DOHH2 (cell line): ENCODE measurements around the gene MET.

Experiments
- H3F3A ChIP-seq: fragments of 200-600 bp; sonication (generic), shearing (Covaris generic); 2 replicates; pipeline ENCODE4 v1.6.0; 2016; ENCODE audit warnings: antibody characterized with exemption, mild to moderate bottlenecking; ENCODE audit not compliant: control insufficient read depth, insufficient read depth
- H3K27ac ChIP-seq: fragments of 200-600 bp; sonication (generic); 2 replicates; pipeline ENCODE4 v1.5.1; 2014; ENCODE audit warnings: low read depth, mild to moderate bottlenecking, low read length, moderate library complexity
- H3K27me3 ChIP-seq: fragments of 200-600 bp; sonication (generic); 2 replicates; pipeline ENCODE4 v1.6.1; 2014; ENCODE audit warnings: mild to moderate bottlenecking, low read length, mixed read lengths; ENCODE audit not compliant: control insufficient read depth
- H3K36me3 ChIP-seq: fragments of 200-600 bp; sonication (generic); 2 replicates; pipeline ENCODE4 v1.6.1; 2014; ENCODE audit warnings: mild to moderate bottlenecking, low read length, moderate library complexity, mixed read lengths; ENCODE audit not compliant: control insufficient read depth
- H3K4me1 ChIP-seq: fragments of 200-600 bp; sonication (generic); 2 replicates; pipeline ENCODE4 v1.6.1; 2014; ENCODE audit warnings: mild to moderate bottlenecking, low read length, mixed read lengths; ENCODE audit not compliant: control insufficient read depth
- H3K4me2 ChIP-seq: fragments of 200-600 bp; sonication (generic); 2 replicates; pipeline ENCODE4 v1.6.0; 2014; ENCODE audit warnings: mild to moderate bottlenecking, low read length, moderate library complexity
- H3K4me3 ChIP-seq: fragments of 200-600 bp; sonication (generic); 2 replicates; pipeline ENCODE4 v1.5.1; 2014; ENCODE audit warnings: mild to moderate bottlenecking, low read length, mixed read lengths
- H3K79me2 ChIP-seq: fragments of 200-600 bp; sonication (generic); 2 replicates; pipeline ENCODE4 v1.6.1; 2014; ENCODE audit warnings: mild to moderate bottlenecking, low read length, mixed read lengths; ENCODE audit not compliant: control insufficient read depth
- H3K9me2 ChIP-seq: fragments of 200-600 bp; sonication (generic); replicated peaks from 2 replicates; pipeline ENCODE4 v1.6.1; 2014; ENCODE audit warnings: mild to moderate bottlenecking, low read length, mixed read lengths; ENCODE audit not compliant: control insufficient read depth
- H3K9me3 ChIP-seq: fragments of 200-600 bp; sonication (generic); 2 replicates; pipeline ENCODE4 v1.6.1; 2014; ENCODE audit warnings: antibody characterized with exemption, low read length, mixed read lengths; ENCODE audit not compliant: control insufficient read depth, insufficient read depth
- H4K20me1 ChIP-seq: fragments of 200-600 bp; sonication (generic); 2 replicates; pipeline ENCODE4 v1.6.0; 2014; ENCODE audit warnings: low read depth, mild to moderate bottlenecking, antibody characterized with exemption, low read length, moderate library complexity; ENCODE audit not compliant: control insufficient read depth, insufficient read depth
- CTCF ChIP-seq: fragments of 200-600 bp; sonication (generic); IDR thresholded peaks from one replicate; pipeline ENCODE4 v1.5.1; 2014; ENCODE audit warnings: antibody characterized with exemption, mild to moderate bottlenecking, low read depth, low read length; ENCODE audit not compliant: poor library complexity, severe bottlenecking
- EZH2phosphoT487 ChIP-seq: fragments of 200-600 bp; sonication (generic); IDR thresholded peaks from 2 replicates; pipeline ENCODE4 v1.6.1; 2017; ENCODE audit warnings: borderline replicate concordance, mild to moderate bottlenecking, antibody characterized with exemption, low read length, moderate library complexity, mixed read lengths

Gene MET

DNA sequence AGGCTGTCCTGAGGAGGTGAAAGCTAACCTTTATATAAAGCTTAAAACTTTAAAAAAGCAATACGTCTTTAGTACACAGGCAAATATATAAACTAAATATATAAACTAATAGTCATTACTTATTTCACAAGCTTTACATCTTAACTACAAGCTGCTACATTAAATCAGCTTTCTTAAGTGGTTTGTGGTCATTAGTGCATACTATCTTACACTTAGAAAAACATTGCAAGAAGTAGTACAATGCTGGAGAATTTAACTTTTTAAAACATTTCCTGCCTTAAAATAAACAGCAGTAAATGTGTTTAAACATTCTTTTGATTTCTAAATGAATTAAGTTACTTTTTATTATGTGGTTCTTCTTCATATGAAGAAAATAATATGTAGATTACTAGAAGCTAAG lies 36.3 kb downstream of the MET start:
- Histone ChIP-seq H3K4me2 (no peak overlapping the region), H3K36me3 (no peaks in the 10 kb centered on the region), H4K20me1 (no peaks in the 10 kb centered on the region), H3K9me2 (no peaks in the 10 kb centered on the region), H3K79me2 (no peaks in the 10 kb centered on the region), H3K9me3 (no peaks in the 10 kb centered on the region), H3K4me1 (peaks cover 4% of the 10 kb centered on the region; the same call in 1 of the 2 replicates), H3K27ac (no peak overlapping the region), H3K27me3 (no peaks in the 10 kb centered on the region), H3K4me3 (no peak overlapping the region), H3F3A (no peaks in the 10 kb centered on the region)
- TF ChIP-seq EZH2phosphoT487 (no peak), CTCF (no peak)

- Histone ChIP-seq H3K4me3 (no peak overlapping the region), H3K9me2 (no peaks in the 10 kb centered on the region), H3K27me3 (no peaks in the 10 kb centered on the region), H3F3A (no peaks in the 10 kb centered on the region), H3K4me2 (no peak overlapping the region), H3K36me3 (no peaks in the 10 kb centered on the region), H3K9me3 (no peaks in the 10 kb centered on the region), H4K20me1 (no peaks in the 10 kb centered on the region), H3K79me2 (no peaks in the 10 kb centered on the region), H3K4me1 (peaks cover 4% of the 10 kb centered on the region; the same call in 1 of the 2 replicates), H3K27ac (no peak overlapping the region)
- TF ChIP-seq CTCF: no peak
- no peak for TF ChIP-seq EZH2phosphoT487
Measured at GRCh38 chr7:116708861-116709260, 36.9 kb downstream of the MET start.

DNA sequence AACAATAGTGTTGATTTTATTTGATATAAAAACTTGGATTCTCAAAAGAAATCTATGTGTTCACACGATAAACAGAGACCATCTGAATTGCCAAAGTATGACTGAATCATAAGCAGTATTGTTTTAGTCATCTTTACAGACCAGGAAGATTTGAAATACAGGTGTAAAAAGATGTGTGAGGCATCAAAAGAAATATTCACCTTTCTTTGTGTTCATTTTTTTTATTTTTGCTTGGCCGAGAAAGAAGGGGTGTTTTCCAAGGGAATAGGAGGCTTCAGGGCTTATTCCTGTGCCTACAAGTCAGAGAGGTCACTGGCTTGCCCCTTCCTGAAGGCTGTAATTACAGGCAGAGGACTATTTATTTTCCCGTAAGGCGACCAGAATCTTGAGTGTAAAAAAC lies 37.3 kb downstream of the MET start:
- H3K4me1 ChIP-seq: peaks cover 4% of the 10 kb centered on the region; the same call in 1 of the 2 replicates
- TF ChIP-seq EZH2phosphoT487: no peak
- no peak for TF ChIP-seq CTCF
- H3K79me2 ChIP-seq: no peaks in the 10 kb centered on the region

More for the DNA sequence above, 37.3 kb downstream of the MET start:
- no peaks in the 10 kb centered on the region for H3K36me3 ChIP-seq
- H3F3A ChIP-seq: no peaks in the 10 kb centered on the region
- no peaks in the 10 kb centered on the region for H3K9me3 ChIP-seq
- H3K27ac ChIP-seq: no peak overlapping the region
- no peak overlapping the region for H3K4me2 ChIP-seq
- no peak overlapping the region for H3K4me3 ChIP-seq
- no peaks in the 10 kb centered on the region for H3K9me2 ChIP-seq
- H4K20me1 ChIP-seq: no peaks in the 10 kb centered on the region
- no peaks in the 10 kb centered on the region for H3K27me3 ChIP-seq
